Astrocyte (in vitro differentiated cells and primary cell): ENCODE results near the gene TBK1.

ENCODE experiments used
- EZH2 ChIP-seq: IDR thresholded peaks from 2 replicates; pipeline ENCODE4 v1.6.1; 2012; ENCODE audit warnings: mild to moderate bottlenecking, low read length, inconsistent platforms; ENCODE audit not compliant: insufficient read depth
- TF ChIP-seq, protein P1 (sequence below): IDR thresholded peaks from 2 replicates; pipeline ENCODE4 v1.5.1; 2011; ENCODE audit warnings: low read depth, mild to moderate bottlenecking, inconsistent platforms, low read length, moderate library complexity; ENCODE audit not compliant: insufficient read depth

GRCh38 chr12:64496839-64497400, 45.0 kb downstream of the TBK1 start:
- TF ChIP-seq, protein P1, sequence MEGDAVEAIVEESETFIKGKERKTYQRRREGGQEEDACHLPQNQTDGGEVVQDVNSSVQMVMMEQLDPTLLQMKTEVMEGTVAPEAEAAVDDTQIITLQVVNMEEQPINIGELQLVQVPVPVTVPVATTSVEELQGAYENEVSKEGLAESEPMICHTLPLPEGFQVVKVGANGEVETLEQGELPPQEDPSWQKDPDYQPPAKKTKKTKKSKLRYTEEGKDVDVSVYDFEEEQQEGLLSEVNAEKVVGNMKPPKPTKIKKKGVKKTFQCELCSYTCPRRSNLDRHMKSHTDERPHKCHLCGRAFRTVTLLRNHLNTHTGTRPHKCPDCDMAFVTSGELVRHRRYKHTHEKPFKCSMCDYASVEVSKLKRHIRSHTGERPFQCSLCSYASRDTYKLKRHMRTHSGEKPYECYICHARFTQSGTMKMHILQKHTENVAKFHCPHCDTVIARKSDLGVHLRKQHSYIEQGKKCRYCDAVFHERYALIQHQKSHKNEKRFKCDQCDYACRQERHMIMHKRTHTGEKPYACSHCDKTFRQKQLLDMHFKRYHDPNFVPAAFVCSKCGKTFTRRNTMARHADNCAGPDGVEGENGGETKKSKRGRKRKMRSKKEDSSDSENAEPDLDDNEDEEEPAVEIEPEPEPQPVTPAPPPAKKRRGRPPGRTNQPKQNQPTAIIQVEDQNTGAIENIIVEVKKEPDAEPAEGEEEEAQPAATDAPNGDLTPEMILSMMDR: no peak
- no peak for TF ChIP-seq EZH2
